Ascending aorta (tissue), 2 donors: Measurements from ENCODE around the gene CSTPP1. TPM values are rescaled to one million over a fixed set of nuclear protein-coding genes. Genes with fewer than 3 reads are reported as not detected.
"Not testable (repeated sequence)": the region's sequence is repeated elsewhere in the genome, so short reads cannot be mapped to it uniquely, and the experiment has no call there.

ENCODE experiments used
- DNase-seq, 2 donors: peaks; one replicate each; pipeline ENCODE4 v3.0.0-alpha.2; 2019; ENCODE audit warnings: low spot score in 2 of 2
- H3K27ac ChIP-seq, 2 donors: fragments of 200-600 bp; sonication (generic); one replicate each; pipeline ENCODE4 v1.5.1; 2016 to 2017; ENCODE audit warnings: mild to moderate bottlenecking in 1 of 2
- H3K27me3 ChIP-seq: fragments of 200-600 bp; sonication (generic); one replicate; pipeline ENCODE4 v1.5.1; 2017
- H3K36me3 ChIP-seq, 2 donors: fragments of 200-600 bp; sonication (generic); one replicate each; pipeline ENCODE4 v1.5.1; 2016
- H3K4me1 ChIP-seq, 2 donors: fragments of 200-600 bp; sonication (generic); one replicate each; pipeline ENCODE4 v1.5.1; 2016 to 2017; ENCODE audit warnings: mild to moderate bottlenecking in 1 of 2
- H3K4me3 ChIP-seq, 2 donors: fragments of 200-600 bp; sonication (generic); one replicate each; pipeline ENCODE4 v1.5.1; 2016 to 2017; ENCODE audit warnings: mild to moderate bottlenecking in 1 of 2
- H3K9me3 ChIP-seq, 2 donors: fragments of 200-600 bp; sonication (generic); one replicate each; pipeline ENCODE4 v1.5.1; 2016
- CTCF ChIP-seq, 3 experiments: fragments of 200-600 bp in 2 of 3; fragments of 450-650 bp in 1 of 3; sonication (generic) in 2 of 3; IDR thresholded peaks; one replicate each; pipeline ENCODE4 v1.5.1; 2016 to 2019; ENCODE audit warnings: antibody characterized with exemption in 3 of 3, mild to moderate bottlenecking in 1 of 3, moderate library complexity in 1 of 3
- intact Hi-C: fragments of 100-400 bp; cut with DNase I; formaldehyde crosslinking; loops from one replicate; pipeline ENCODE4 v1.15.1; 2023
- total RNA-seq: library from RNA; depleted of rRNA; stranded (reverse); fragments of >200 nt; gene quantifications from one replicate; pipeline ENCODE4 v1.1.0, GENCODE V29; 2016

Gene CSTPP1
- total RNA-seq, 1 donor from 2014 or later: 16.6 TPM

- H3K9me3 ChIP-seq: no peaks in the 10 kb centered on the region
- no peak for TF ChIP-seq CTCF (IDR thresholded peaks at IDR 0.05)
- H3K4me3 ChIP-seq: no peak overlapping the region
- no peaks in the 10 kb centered on the region for H3K36me3 ChIP-seq
- no peak overlapping the region for H3K27ac ChIP-seq
- no peaks in the 10 kb centered on the region for H3K4me1 ChIP-seq
- intact Hi-C loops: no loop called here
- DNase-seq: no peak
- H3K27me3 ChIP-seq: no peaks in the 10 kb centered on the region
Measured at GRCh38 chr11:46991391-46991790, 54.8 kb downstream of the CSTPP1 start.

DNA sequence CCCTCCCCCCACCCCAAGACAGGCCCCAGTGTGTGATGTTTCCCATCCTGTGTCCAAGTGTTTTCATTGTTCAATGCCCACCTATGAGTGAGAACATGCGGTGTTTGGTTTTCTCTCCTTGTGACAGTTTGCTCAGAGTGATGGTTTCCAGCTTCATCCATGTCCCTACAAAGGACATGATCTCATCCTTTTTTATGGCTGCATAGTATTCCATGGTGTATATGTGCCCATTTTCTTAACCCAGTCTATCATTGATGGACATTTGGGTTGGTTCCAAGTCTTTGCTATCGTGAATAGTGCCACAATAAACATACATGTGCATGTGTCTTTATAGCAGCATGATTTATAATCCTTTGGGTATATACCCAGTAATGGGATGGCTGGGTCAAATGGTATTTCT is 55.8 kb downstream of the CSTPP1 start:
- H3K4me1 ChIP-seq, intact Hi-C loops, DNase-seq, H3K27ac ChIP-seq, H3K27me3 ChIP-seq, H3K4me3 ChIP-seq, H3K9me3 ChIP-seq, H3K36me3 ChIP-seq: not testable (repeated sequence)

DNA sequence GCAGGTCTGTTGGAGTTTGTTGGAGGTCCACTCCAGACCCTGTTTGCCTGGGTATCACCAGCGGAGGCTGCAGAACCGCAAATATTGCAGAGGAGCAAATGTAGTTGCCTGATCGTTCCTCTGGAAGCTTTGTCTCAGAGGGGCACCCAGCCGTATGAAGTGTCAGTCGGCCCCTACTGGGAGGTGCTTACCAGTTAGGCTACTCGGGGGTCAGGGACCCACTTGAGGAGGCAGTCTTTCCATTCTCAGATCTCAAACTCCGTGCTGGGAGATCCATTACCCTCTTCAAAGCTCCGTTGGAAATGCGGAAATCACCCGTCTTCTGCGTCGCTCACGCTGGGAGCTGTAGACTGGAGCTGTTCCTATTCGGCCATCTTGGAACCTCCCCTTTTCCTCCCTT is 61.2 kb downstream of the CSTPP1 start:
- H3K27ac ChIP-seq, H3K4me1 ChIP-seq, H3K36me3 ChIP-seq, H3K9me3 ChIP-seq, DNase-seq, intact Hi-C loops, H3K4me3 ChIP-seq, H3K27me3 ChIP-seq: not testable (repeated sequence)

GRCh38 chr11:46999217-46999616 is 62.7 kb downstream of the CSTPP1 start:
- H3K36me3 ChIP-seq: peaks cover 0 to 9% of the 10 kb centered on the region in 2 donors
- H3K4me3 ChIP-seq: no peak overlapping the region
- no peaks in the 10 kb centered on the region for H3K9me3 ChIP-seq
- H3K27ac ChIP-seq: no peak overlapping the region
- H3K4me1 ChIP-seq: peaks cover 0 to 4% of the 10 kb centered on the region in 2 donors
- DNase-seq: no peak
- no peak for TF ChIP-seq CTCF (IDR thresholded peaks at IDR 0.05)
- H3K27me3 ChIP-seq: no peaks in the 10 kb centered on the region
- intact Hi-C loops: no loop called here

DNA sequence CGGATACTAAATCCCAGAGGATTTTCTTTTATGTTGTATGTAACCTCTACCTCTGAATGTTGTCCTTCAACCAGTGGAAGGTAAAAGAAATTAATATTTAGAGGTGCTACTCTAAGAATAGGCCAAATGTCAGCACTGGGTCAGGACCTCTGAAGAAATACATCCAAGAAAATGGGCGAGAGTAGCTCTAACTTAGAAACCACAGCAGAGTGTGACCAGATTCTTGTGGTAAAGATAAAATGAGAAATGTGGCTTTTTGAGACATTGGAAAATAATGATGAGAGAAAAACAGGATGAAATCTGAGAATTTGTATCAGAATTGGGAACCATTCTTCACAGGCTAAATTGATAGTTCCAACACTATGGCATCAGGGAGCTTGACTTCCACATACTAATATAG is 63.5 kb downstream of the CSTPP1 start:
- Histone ChIP-seq H3K27me3 (no peaks in the 10 kb centered on the region), H3K4me1 (peaks cover 0 to 11% of the 10 kb centered on the region in 2 donors), H3K9me3 (no peaks in the 10 kb centered on the region), H3K27ac (no peak overlapping the region), H3K36me3 (peaks cover 0 to 9% of the 10 kb centered on the region in 2 donors), H3K4me3 (no peak overlapping the region)
- no peak for DNase-seq
- no peak for TF ChIP-seq CTCF (IDR thresholded peaks at IDR 0.05)
- intact Hi-C loops: no loop called here

DNA sequence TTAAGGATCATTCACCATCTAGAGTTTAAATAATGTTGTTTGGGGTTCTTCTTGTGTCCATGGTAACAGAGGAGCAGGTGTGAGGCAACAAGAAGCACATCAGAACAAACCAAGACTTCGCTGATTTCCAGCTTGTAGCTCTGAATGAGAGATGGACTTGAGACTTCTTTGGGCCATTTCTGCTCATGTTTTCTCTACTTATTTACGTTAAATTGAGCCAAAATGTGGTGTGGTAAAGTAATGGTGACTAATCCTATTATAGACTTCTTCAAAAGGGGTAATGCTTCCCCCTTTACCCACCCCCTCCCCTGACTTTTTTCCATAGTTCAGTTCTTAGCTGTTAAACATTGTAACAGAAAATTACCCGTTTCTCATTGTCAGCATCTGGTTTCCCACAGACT is 65.2 kb downstream of the CSTPP1 start:
- H3K36me3 ChIP-seq: peaks cover 0 to 9% of the 10 kb centered on the region in 2 donors

More for the DNA sequence above, 65.2 kb downstream of the CSTPP1 start:
- intact Hi-C loops: no loop called here
- no peak overlapping the region for H3K4me3 ChIP-seq
- H3K27me3 ChIP-seq: no peaks in the 10 kb centered on the region
- DNase-seq: no peak
- H3K4me1 ChIP-seq: peaks cover 0 to 18% of the 10 kb centered on the region in 2 donors
- no peak overlapping the region for H3K27ac ChIP-seq
- H3K9me3 ChIP-seq: no peaks in the 10 kb centered on the region
- TF ChIP-seq CTCF (IDR thresholded peaks at IDR 0.05): no peak
